DND-41 (cell line): ENCODE results near the gene HILPDA.

Source experiments
- ATAC-seq: fragments of 200-7000 bp; cut with Tn5 transposase; 3 replicates; pipeline ENCODE4 v1.9.1; 2021; ENCODE audit warnings: low read depth; ENCODE audit not compliant: insufficient read depth
- DNase-seq: peaks from one replicate; pipeline ENCODE4 v3.0.0-alpha.2; 2020
- H2AFZ ChIP-seq: 2 replicates; pipeline ENCODE4 v1.6.0; 2012; ENCODE audit warnings: low read depth, low read length
- H3K27ac ChIP-seq: 2 replicates; pipeline ENCODE4 v1.5.1; 2012; ENCODE audit warnings: low read length, inconsistent platforms
- H3K27me3 ChIP-seq: fragments of 200-600 bp; sonication (generic); 2 replicates; pipeline ENCODE4 v1.6.0; 2012; ENCODE audit warnings: low read length, mild to moderate bottlenecking, inconsistent platforms; ENCODE audit not compliant: insufficient read depth, poor library complexity
- H3K36me3 ChIP-seq: 2 replicates; pipeline ENCODE4 v1.5.1; 2012; ENCODE audit warnings: low read length, inconsistent platforms; ENCODE audit not compliant: insufficient read depth
- H3K4me1 ChIP-seq: 2 replicates; pipeline ENCODE4 v1.5.1; 2012; ENCODE audit warnings: mild to moderate bottlenecking, low read length; ENCODE audit not compliant: insufficient read depth
- H3K4me2 ChIP-seq: 2 replicates; pipeline ENCODE4 v1.6.0; 2012; ENCODE audit warnings: mild to moderate bottlenecking, moderate library complexity, low read length, inconsistent platforms; ENCODE audit not compliant: insufficient read depth
- H3K4me3 ChIP-seq, 2 experiments: fragments of 200-600 bp in 1 of 2; shearing (Covaris generic) in 1 of 2; 2 replicates each; pipeline ENCODE4 v1.5.1; 2012 to 2016; ENCODE audit warnings: inconsistent platforms in 2 of 2, low read length in 2 of 2, mild to moderate bottlenecking in 2 of 2, low read depth in 1 of 2, moderate library complexity in 1 of 2
- H3K79me2 ChIP-seq: 2 replicates; pipeline ENCODE4 v1.6.0; 2012; ENCODE audit warnings: low read length, inconsistent platforms; ENCODE audit not compliant: insufficient read depth
- H3K9ac ChIP-seq: 2 replicates; pipeline ENCODE4 v1.6.0; 2012; ENCODE audit warnings: low read depth, mild to moderate bottlenecking, inconsistent platforms, low read length, moderate library complexity
- H3K9me3 ChIP-seq: 2 replicates; pipeline ENCODE4 v1.5.1; 2012; ENCODE audit warnings: low read length, moderate library complexity, mild to moderate bottlenecking, inconsistent platforms; ENCODE audit not compliant: insufficient read depth, severe bottlenecking
- H4K20me1 ChIP-seq: 2 replicates; pipeline ENCODE4 v1.6.0; 2012; ENCODE audit warnings: low read length; ENCODE audit not compliant: insufficient read depth
- CTCF ChIP-seq: IDR thresholded peaks from 2 replicates; pipeline ENCODE4 v1.5.1; 2012; ENCODE audit warnings: borderline replicate concordance, low read length, moderate library complexity, mild to moderate bottlenecking; ENCODE audit not compliant: poor library complexity, severe bottlenecking; ENCODE audit errors: extremely low read depth
- EZH2 ChIP-seq: IDR thresholded peaks from 3 replicates; pipeline ENCODE4 v1.6.1; 2012; ENCODE audit warnings: borderline replicate concordance, low read depth, mild to moderate bottlenecking, moderate library complexity, low read length, inconsistent platforms; ENCODE audit not compliant: severe bottlenecking

HILPDA gene

GRCh38 chr7:128447941-128448564, 7.6 kb upstream of the HILPDA start:
- Histone ChIP-seq H3K4me3 (no peak overlapping the region), H3K9me3 (no peaks in the 10 kb centered on the region), H3K27ac (no peak overlapping the region), H3K79me2 (no peaks in the 10 kb centered on the region), H3K4me2 (no peak overlapping the region), H3K4me1 (no peaks in the 10 kb centered on the region), H3K9ac (no peak overlapping the region), H3K36me3 (no peaks in the 10 kb centered on the region), H4K20me1 (no peaks in the 10 kb centered on the region; the same call in 1 of the 2 replicates), H3K27me3 (peaks cover 9% of the 10 kb centered on the region), H2AFZ (no peak overlapping the region)
- no peak for DNase-seq
- ATAC-seq = no peak
- TF ChIP-seq CTCF (no peak), EZH2 (no peak)

GRCh38 chr7:128448751-128449302, 6.9 kb upstream of the HILPDA start:
- Histone ChIP-seq H2AFZ (no peak overlapping the region), H3K36me3 (no peaks in the 10 kb centered on the region), H3K4me1 (no peaks in the 10 kb centered on the region), H3K27ac (no peak overlapping the region), H4K20me1 (no peaks in the 10 kb centered on the region), H3K9me3 (no peaks in the 10 kb centered on the region), H3K79me2 (no peaks in the 10 kb centered on the region), H3K27me3 (peaks cover 12% of the 10 kb centered on the region), H3K4me2 (no peak overlapping the region), H3K4me3 (no peak overlapping the region), H3K9ac (no peak overlapping the region)
- ATAC-seq (no peak), DNase-seq (no peak)
- TF ChIP-seq CTCF (no peak), EZH2 (no peak)

GRCh38 chr7:128450409-128450808, 5.3 kb upstream of the HILPDA start:
- no peak overlapping the region for H3K27ac ChIP-seq
- TF ChIP-seq EZH2 = no peak
- no peak for TF ChIP-seq CTCF
- H3K36me3 ChIP-seq = no peaks in the 10 kb centered on the region
- H3K4me2 ChIP-seq = no peak overlapping the region
- no peaks in the 10 kb centered on the region for H3K79me2 ChIP-seq
- ATAC-seq = no peak
- H3K4me1 ChIP-seq = peaks cover 9% of the 10 kb centered on the region
- peaks cover 14% of the 10 kb centered on the region for H3K27me3 ChIP-seq
- no peak overlapping the region for H3K4me3 ChIP-seq
- no peak overlapping the region for H3K9ac ChIP-seq
- H3K9me3 ChIP-seq = no peaks in the 10 kb centered on the region
- H4K20me1 ChIP-seq = no peaks in the 10 kb centered on the region
- no peak for DNase-seq
- H2AFZ ChIP-seq = no peak overlapping the region
